HepG2 (cell line): ENCODE results near the gene UGT3A2. TPM values are rescaled to one million over a fixed set of nuclear protein-coding genes. Genes with fewer than 3 reads are reported as not detected.

Source experiments
- ATAC-seq: fragments of 200-7000 bp; cut with Tn5 transposase; 3 replicates; pipeline ENCODE4 v1.9.1; 2020; ENCODE audit warnings: mild to moderate bottlenecking, moderate library complexity
- BruUV-seq: library from RNA; stranded (reverse); fragments of 400-500 nt; replicated peaks from 2 replicates; lab custom pipeline; 2021; lab: Mats Ljungman, UMichigan
- CTCF ChIA-PET: fragments of 300-600 bp; formaldehyde crosslinking; extraction: SDS; loops from one replicate; lab custom pipeline; 2021; ENCODE audit warnings: low total read pairs, inconsistent platforms, low intra/inter-chr PET ratio; lab: Yijun Ruan, JAX
- POLR2A ChIA-PET: fragments of 350-600 bp; sonication (Branson Sonifier 250); formaldehyde crosslinking; loops from one replicate; lab custom pipeline; 2020; ENCODE audit warnings: antibody characterized with exemption, inconsistent platforms; lab: Yijun Ruan, JAX
- DNase-seq: peaks from one replicate; pipeline ENCODE4 v3.0.0-alpha.2; 2015; ENCODE audit warnings: low spot score
- FAIRE-seq: peaks from 3 replicates; lab custom pipeline; 2011; peaks lifted over from hg19 to GRCh38; lab: Jason Lieb, UNC
- H2AFZ ChIP-seq: one replicate; pipeline ENCODE4 v1.6.1; 2011; ENCODE audit warnings: low read length, inconsistent platforms
- H3K27ac ChIP-seq: fragments of 300-600 bp; 3 replicates; pipeline ENCODE4 v1.8.0; 2011; ENCODE audit warnings: mixed run types, mild to moderate bottlenecking, mixed read lengths, low read length, inconsistent platforms; ENCODE audit not compliant: insufficient read depth; ENCODE audit errors: extremely low read length
- H3K27me3 ChIP-seq, 2 experiments: fragments of 200-600 bp in 1 of 2; 2 replicates in 1 of 2; 3 replicates in 1 of 2; pipeline versions ENCODE4 v1.6.0 to v1.8.0; 2011; ENCODE audit warnings: low read length in 2 of 2, mild to moderate bottlenecking in 2 of 2, moderate library complexity in 2 of 2, inconsistent platforms in 1 of 2; ENCODE audit not compliant: insufficient read depth in 2 of 2, control insufficient read depth in 1 of 2
- H3K36me3 ChIP-seq, 2 experiments: fragments of 200-600 bp in 1 of 2; replicated peaks in 1 of 2; 2 replicates in 1 of 2; 3 replicates in 1 of 2; pipeline versions ENCODE4 v1.5.1 to v1.8.0; 2011; ENCODE audit warnings: low read length in 2 of 2, inconsistent platforms in 1 of 2; ENCODE audit not compliant: insufficient read depth in 2 of 2, control insufficient read depth in 1 of 2
- H3K4me1 ChIP-seq: 2 replicates; pipeline ENCODE4 v1.5.1; 2012; ENCODE audit warnings: low read length, inconsistent platforms; ENCODE audit not compliant: insufficient read depth
- H3K4me2 ChIP-seq: 2 replicates; pipeline ENCODE4 v1.6.0; 2011; ENCODE audit warnings: low read depth, low read length, inconsistent platforms
- H3K4me3 ChIP-seq, 3 experiments: fragments of 200-600 bp in 1 of 3; sonication (generic), shearing (Covaris generic) in 1 of 3; replicated peaks in 1 of 3; 2 replicates each; pipeline ENCODE4 v1.5.1; 2011 to 2016; ENCODE audit warnings: low read length in 3 of 3, inconsistent platforms in 2 of 3, low read depth in 2 of 3, mild to moderate bottlenecking in 2 of 3, control low read depth in 1 of 3, mixed read lengths in 1 of 3; ENCODE audit not compliant: insufficient read depth in 1 of 3
- H3K79me2 ChIP-seq: one replicate; pipeline ENCODE4 v1.6.1; 2011; ENCODE audit warnings: low read length, inconsistent platforms; ENCODE audit not compliant: insufficient read depth
- H3K9ac ChIP-seq: 2 replicates; pipeline ENCODE4 v1.6.0; 2011; ENCODE audit warnings: mild to moderate bottlenecking, low read depth, low read length, inconsistent platforms; ENCODE audit not compliant: insufficient read depth
- H3K9me3 ChIP-seq: 2 replicates; pipeline ENCODE4 v1.5.1; 2012; ENCODE audit warnings: mild to moderate bottlenecking, low read length
- H4K20me1 ChIP-seq: 2 replicates; pipeline ENCODE4 v1.6.0; 2011; ENCODE audit warnings: inconsistent platforms, mild to moderate bottlenecking, low read length, moderate library complexity; ENCODE audit not compliant: insufficient read depth
- ETV6 ChIP-seq: sonication (generic); formaldehyde crosslinking; conservative IDR thresholded peaks from 2 replicates; pipeline ENCODE4 v1.4.0; 2020; ENCODE audit warnings: missing genetic modification reagents
- GMEB2 ChIP-seq: IDR thresholded peaks from 2 replicates; pipeline ENCODE4 v1.6.1; 2016; ENCODE audit warnings: missing biosample characterization, missing genetic modification reagents, low read depth
- MAFF ChIP-seq: IDR thresholded peaks from 2 replicates; pipeline ENCODE4 v1.6.1; 2011; ENCODE audit warnings: low read depth, low read length, improper control_type of control experiment
- MAFK ChIP-seq, 2 experiments: IDR thresholded peaks in 1 of 2; conservative IDR thresholded peaks in 1 of 2; 2 replicates each; pipeline ENCODE4 v1.6.1; 2011; ENCODE audit warnings: improper control_type of control experiment in 2 of 2, low read length in 2 of 2
- PHF8 ChIP-seq: sonication (generic); formaldehyde crosslinking; IDR thresholded peaks from 2 replicates; pipeline ENCODE4 v1.5.0; 2020; ENCODE audit warnings: missing genetic modification reagents
- RFX5 ChIP-seq: IDR thresholded peaks from 2 replicates; pipeline ENCODE4 v1.6.1; 2011; ENCODE audit warnings: low read depth, low read length, improper control_type of control experiment
- SRF ChIP-seq: IDR thresholded peaks from 2 replicates; pipeline ENCODE4 v1.6.1; 2011; ENCODE audit warnings: mild to moderate bottlenecking, low read depth, low read length, moderate library complexity
- ZMAT5 ChIP-seq: sonication (generic); formaldehyde crosslinking; IDR thresholded peaks from 2 replicates; pipeline ENCODE4 v1.5.0; 2020; ENCODE audit warnings: mild to moderate bottlenecking, low read depth, missing genetic modification reagents, borderline replicate concordance
- ZNF292 ChIP-seq: sonication (generic); formaldehyde crosslinking; IDR thresholded peaks from 2 replicates; pipeline ENCODE4 v1.8.1; 2022; ENCODE audit warnings: mild to moderate bottlenecking, low read depth, missing genetic modification reagents, borderline replicate concordance
- ZNF296 ChIP-seq: sonication (generic); formaldehyde crosslinking; conservative IDR thresholded peaks from 2 replicates; pipeline ENCODE4 v1.5.0; 2020; ENCODE audit warnings: mild to moderate bottlenecking, missing genetic modification reagents
- ZNF431 ChIP-seq: sonication (generic); formaldehyde crosslinking; IDR thresholded peaks from 2 replicates; pipeline ENCODE4 v1.9.0; 2022; ENCODE audit warnings: missing genetic modification reagents, low read depth, mild to moderate bottlenecking, borderline replicate concordance
- WGBS: methylation state at CpG from one replicate; pipeline ENCODE4 v1.1.6; 2017; ENCODE audit warnings: low lambda C conversion rate; 5-methylcytosine and 5-hydroxymethylcytosine counted together
- in situ Hi-C: cut with HindIII; loops from 2 replicates; pipeline ENCODE4 v1.10.0; 2017; ENCODE audit warnings: low pct_unique_long_range_greater_than_20kb; ENCODE audit not compliant: extremely low pct_ligation_motif_present
- intact Hi-C: fragments of 100-400 bp; cut with micrococcal nuclease; formaldehyde crosslinking; loops from one replicate; pipeline ENCODE4 v1.10.0; 2022; ENCODE audit not compliant: unreplicated experiment
- polyA plus RNA-seq, 8 experiments: library from polyadenylated mRNA; depleted of rRNA in 3 of 8; stranded (reverse) in 7 of 8; unstranded in 1 of 8; fragments of >200 nt; fragmentation: Illumina TruSeq in 4 of 8; extraction: Trizol in 4 of 8; gene quantifications; 2 replicates each; pipeline versions ENCODE4 v1.2.1 to v1.2.3, GENCODE V29; 2011 to 2016; ENCODE audit warnings: low read depth in 4 of 8, missing spikeins in 1 of 8, mixed read lengths in 1 of 8; ENCODE audit not compliant: insufficient read depth in 1 of 8
- total RNA-seq, 5 experiments: library from RNA; depleted of rRNA; stranded (reverse); fragments of >200 nt; fragmentation: Illumina TruSeq; extraction: Trizol; gene quantifications; 2 replicates each; pipeline ENCODE4 v1.2.3, GENCODE V29; 2016; ENCODE audit warnings: low read depth in 1 of 5

The UGT3A2 gene
- total and polyA plus RNA-seq, 2 of the 13 experiments (the other 11 are each of a cell fraction or from before 2014, with no cell fraction given), result not detected

GRCh38 chr5:36033486-36033885, 33.2 kb downstream of the UGT3A2 start:
- no TSS peak for BruUV-seq

GRCh38 chr5:36033047-36033446, 33.6 kb downstream of the UGT3A2 start:
- H4K20me1 ChIP-seq, result no peaks in the 10 kb centered on the region
- intact Hi-C loops, result no loop called here
- ATAC-seq, result no peak
- no peaks in the 10 kb centered on the region for H3K4me1 ChIP-seq
- H3K36me3 ChIP-seq, result no peaks in the 10 kb centered on the region
- POLR2A ChIA-PET, result no interaction called here
- in situ Hi-C loops, result no loop called here
- H2AFZ ChIP-seq, result no peak overlapping the region
- H3K9ac ChIP-seq, result no peak overlapping the region
- H3K4me2 ChIP-seq, result no peak overlapping the region
- BruUV-seq, result no TSS peak
- CTCF ChIA-PET, result no interaction called here
- H3K27ac ChIP-seq, result no peak overlapping the region
- H3K79me2 ChIP-seq, result no peaks in the 10 kb centered on the region
- DNase-seq, result no peak
- no peak for FAIRE-seq
- no peaks in the 10 kb centered on the region; a peak in 1 of 5 replicates for H3K27me3 ChIP-seq
- no peaks in the 10 kb centered on the region for H3K9me3 ChIP-seq
- no peak for TF ChIP-seq ZMAT5 (CRISPR knock-in tag)
- no peak for TF ChIP-seq ZNF296 (CRISPR knock-in tag)
- peak; percentile 68 to 74; a peak in 3 of 4 replicates for TF ChIP-seq MAFK (conservative IDR thresholded peaks at IDR 0.05 in 1 of 2, IDR thresholded peaks at IDR 0.05 in 1 of 2; ENCODE audit: low read length in 2 of 2)
- TF ChIP-seq MAFF, result peak; percentile 63
- TF ChIP-seq ZNF292 (CRISPR knock-in tag), result no peak
- no peak for TF ChIP-seq PHF8
- H3K4me3 ChIP-seq, result no peak overlapping the region

More at GRCh38 chr5:36033486-36033885, 33.2 kb downstream of the UGT3A2 start:
- Histone ChIP-seq H3K4me2 (no peak overlapping the region), H3K4me3 (no peak overlapping the region), H3K27me3 (no peaks in the 10 kb centered on the region; a peak in 1 of 5 replicates), H4K20me1 (no peaks in the 10 kb centered on the region), H2AFZ (no peak overlapping the region), H3K9ac (no peak overlapping the region), H3K9me3 (no peaks in the 10 kb centered on the region), H3K36me3 (no peaks in the 10 kb centered on the region), H3K4me1 (no peaks in the 10 kb centered on the region), H3K27ac (no peak overlapping the region), H3K79me2 (no peaks in the 10 kb centered on the region)
- FAIRE-seq, result no peak
- CTCF ChIA-PET, result no interaction called here
- 9% methylated on average over 1 of the region's 1 CpG for WGBS
- ATAC-seq, result no peak
- in situ Hi-C loops (no loop called here), intact Hi-C loops (no loop called here)
- no peak for DNase-seq
- POLR2A ChIA-PET, result no interaction called here
- TF ChIP-seq SRF (no peak), ETV6 (no peak), RFX5 (no peak), ZNF431 (CRISPR knock-in tag) (no peak), GMEB2 (CRISPR knock-in tag) (no peak)
